Peyer's patch (tissue), 4 donors: ENCODE data around the gene RTP5. TPM values are rescaled to one million over a fixed set of nuclear protein-coding genes. Genes with fewer than 3 reads are reported as not detected.
A peak's percentile ranks its signal among the peaks of the same experiment; 100 is the strongest.

Experiments
- DNase-seq, 3 donors: peaks; one replicate each; pipeline ENCODE4 v3.0.0-alpha.2; 2017 to 2019
- H3K27ac ChIP-seq, 4 donors: fragments of 200-600 bp; sonication (generic); one replicate each; pipeline ENCODE4 v1.5.1; 2016 to 2019
- H3K27me3 ChIP-seq, 2 donors: fragments of 200-600 bp; sonication (generic); one replicate each; pipeline ENCODE4 v1.5.1; 2019
- H3K36me3 ChIP-seq, 3 donors: fragments of 200-600 bp; sonication (generic); one replicate each; pipeline ENCODE4 v1.5.1; 2016 to 2019
- H3K4me1 ChIP-seq, 4 donors: fragments of 200-600 bp; sonication (generic); one replicate each; pipeline ENCODE4 v1.5.1; 2016 to 2019
- H3K4me3 ChIP-seq, 4 donors: fragments of 200-600 bp; sonication (generic); 1 replicate in 3 of 4; 2 replicates in 1 of 4; pipeline ENCODE4 v1.5.1; 2016 to 2019; ENCODE audit warnings: mild to moderate bottlenecking in 1 of 4
- H3K9me3 ChIP-seq, 4 donors: fragments of 200-600 bp; sonication (generic); one replicate each; pipeline ENCODE4 v1.5.1; 2016 to 2019; ENCODE audit warnings: mild to moderate bottlenecking in 1 of 4
- POLR2A ChIP-seq, 2 donors: fragments of 450-650 bp; IDR thresholded peaks; one replicate each; pipeline ENCODE4 v1.5.1; 2017; ENCODE audit warnings: antibody characterized with exemption in 2 of 2, mild to moderate bottlenecking in 2 of 2, moderate library complexity in 2 of 2
- total RNA-seq, 4 donors: library from RNA; depleted of rRNA; stranded (reverse); fragments of >200 nt; gene quantifications; one replicate each; pipeline ENCODE4 v1.1.0, GENCODE V29; 2016
- TF ChIP-seq, protein P1 (sequence below), 6 experiments: fragments of 450-650 bp in 4 of 6; fragments of 200-600 bp in 2 of 6; sonication (generic) in 1 of 6; IDR thresholded peaks; one replicate each; pipeline ENCODE4 v1.5.1; 2017 to 2019; ENCODE audit warnings: antibody characterized with exemption in 6 of 6, mild to moderate bottlenecking in 3 of 6, moderate library complexity in 1 of 6

Gene RTP5
- total RNA-seq, 4 donors from 2014 or later, result 0.54 TPM; not detected in 3

DNA sequence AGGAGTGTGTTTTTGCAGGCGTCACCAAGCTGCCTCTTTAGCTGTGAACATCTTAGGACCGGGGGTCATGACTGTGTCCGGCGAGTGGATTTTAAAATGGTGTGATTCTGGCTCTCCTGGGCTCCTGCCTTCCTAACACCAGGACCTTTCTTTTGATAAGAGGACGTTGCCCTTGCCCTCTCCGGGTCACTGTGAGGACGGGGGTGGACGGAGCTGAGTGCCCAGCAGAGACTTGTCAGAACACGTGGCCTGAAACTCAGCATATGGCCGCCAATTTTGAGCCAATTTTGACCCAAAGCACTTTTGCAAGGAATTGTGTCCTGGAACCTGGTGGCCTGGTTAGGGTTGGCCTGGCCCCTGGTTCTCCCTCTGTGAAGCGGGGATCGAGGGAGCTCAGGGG lies 40.2 kb downstream of the RTP5 start:
- Histone ChIP-seq H3K27me3 (no peaks in the 10 kb centered on the region), H3K9me3 (no peaks in the 10 kb centered on the region), H3K4me3 (no peak overlapping the region), H3K4me1 (no peaks in the 10 kb centered on the region), H3K27ac (no peak overlapping the region), H3K36me3 (no peaks in the 10 kb centered on the region)
- no peak for TF ChIP-seq POLR2A (IDR thresholded peaks at IDR 0.05)
- TF ChIP-seq, protein P1, sequence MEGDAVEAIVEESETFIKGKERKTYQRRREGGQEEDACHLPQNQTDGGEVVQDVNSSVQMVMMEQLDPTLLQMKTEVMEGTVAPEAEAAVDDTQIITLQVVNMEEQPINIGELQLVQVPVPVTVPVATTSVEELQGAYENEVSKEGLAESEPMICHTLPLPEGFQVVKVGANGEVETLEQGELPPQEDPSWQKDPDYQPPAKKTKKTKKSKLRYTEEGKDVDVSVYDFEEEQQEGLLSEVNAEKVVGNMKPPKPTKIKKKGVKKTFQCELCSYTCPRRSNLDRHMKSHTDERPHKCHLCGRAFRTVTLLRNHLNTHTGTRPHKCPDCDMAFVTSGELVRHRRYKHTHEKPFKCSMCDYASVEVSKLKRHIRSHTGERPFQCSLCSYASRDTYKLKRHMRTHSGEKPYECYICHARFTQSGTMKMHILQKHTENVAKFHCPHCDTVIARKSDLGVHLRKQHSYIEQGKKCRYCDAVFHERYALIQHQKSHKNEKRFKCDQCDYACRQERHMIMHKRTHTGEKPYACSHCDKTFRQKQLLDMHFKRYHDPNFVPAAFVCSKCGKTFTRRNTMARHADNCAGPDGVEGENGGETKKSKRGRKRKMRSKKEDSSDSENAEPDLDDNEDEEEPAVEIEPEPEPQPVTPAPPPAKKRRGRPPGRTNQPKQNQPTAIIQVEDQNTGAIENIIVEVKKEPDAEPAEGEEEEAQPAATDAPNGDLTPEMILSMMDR (IDR thresholded peaks at IDR 0.05), result no peak
- peak in 2 of 3 donors; percentile 13 to 27 for DNase-seq

DNA sequence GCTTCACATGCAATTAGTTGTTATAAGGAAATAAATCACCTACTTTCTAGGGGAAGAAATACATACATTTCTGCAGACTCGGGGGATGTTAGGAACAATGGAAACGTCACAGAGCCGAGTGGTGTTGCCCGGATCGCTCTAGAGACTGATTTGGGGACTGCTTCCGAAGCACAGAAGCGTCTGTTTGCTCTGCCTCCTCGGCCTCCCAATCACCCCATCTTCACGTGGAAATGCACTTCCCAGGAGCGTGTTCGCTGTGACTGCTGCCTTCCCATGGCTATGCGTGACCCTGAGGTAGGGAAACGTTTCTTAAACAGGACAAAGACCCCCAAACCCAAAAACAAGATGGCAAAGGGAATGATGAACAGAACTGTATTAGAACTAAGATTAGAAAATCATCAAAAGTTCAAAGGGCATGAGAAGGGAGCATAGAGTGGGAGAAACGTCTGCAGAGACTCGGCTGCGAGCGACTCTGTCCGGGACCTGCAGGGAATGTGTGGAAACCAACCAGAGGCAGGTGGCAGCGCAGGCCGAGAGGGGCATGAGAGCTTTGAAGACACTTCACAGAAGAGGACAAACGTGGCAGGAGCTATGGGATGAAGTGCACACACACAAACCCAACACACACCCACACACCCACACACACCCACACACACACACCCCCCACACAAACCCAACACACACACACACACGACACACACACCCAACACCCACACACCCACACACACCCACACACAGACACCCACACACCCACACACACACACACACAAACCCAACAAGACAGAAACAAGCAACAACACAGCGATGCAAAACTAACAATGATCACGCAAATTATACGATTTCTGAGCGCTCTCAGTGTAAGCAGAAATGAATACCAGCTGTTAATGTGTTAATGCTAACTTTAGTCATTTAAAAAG lies 41.3 kb downstream of the RTP5 start:
- Histone ChIP-seq H3K36me3 (no peaks in the 10 kb centered on the region), H3K9me3 (no peaks in the 10 kb centered on the region), H3K27ac (no peak overlapping the region), H3K4me3 (no peak overlapping the region), H3K27me3 (no peaks in the 10 kb centered on the region), H3K4me1 (no peaks in the 10 kb centered on the region)
- TF ChIP-seq POLR2A (IDR thresholded peaks at IDR 0.05), result no peak
- TF ChIP-seq, protein P1 (IDR thresholded peaks at IDR 0.05), result no peak
- DNase-seq, result peak in 1 of 3 donors; percentile 3

DNA sequence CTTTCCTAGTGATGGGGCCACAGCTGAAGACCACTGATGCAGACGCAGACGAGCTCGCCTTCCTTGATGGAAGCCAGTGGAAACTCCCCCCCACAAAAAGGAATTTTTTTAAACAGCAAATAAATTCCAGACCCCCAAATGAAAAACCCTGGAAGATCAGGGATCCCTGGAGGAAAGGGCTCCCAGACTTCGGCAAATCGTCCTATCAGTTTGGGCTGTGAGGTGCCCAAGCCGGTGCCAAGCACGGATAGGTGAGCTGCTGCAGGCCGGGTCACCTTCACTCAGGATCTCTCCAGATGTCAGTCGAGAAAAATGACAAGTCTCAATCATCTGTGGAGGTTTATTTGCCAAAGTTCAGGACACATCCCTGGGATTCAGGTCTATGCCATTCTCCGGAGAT lies 42.0 kb downstream of the RTP5 start:
- H3K27me3 ChIP-seq, result no peaks in the 10 kb centered on the region
- TF ChIP-seq, protein P1 (IDR thresholded peaks at IDR 0.05), result no peak
- no peak for TF ChIP-seq POLR2A (IDR thresholded peaks at IDR 0.05)
- H3K4me1 ChIP-seq, result no peaks in the 10 kb centered on the region
- H3K4me3 ChIP-seq, result no peak overlapping the region
- no peaks in the 10 kb centered on the region for H3K36me3 ChIP-seq
- H3K27ac ChIP-seq, result no peak overlapping the region
- no peaks in the 10 kb centered on the region for H3K9me3 ChIP-seq
- DNase-seq, result no peak

DNA sequence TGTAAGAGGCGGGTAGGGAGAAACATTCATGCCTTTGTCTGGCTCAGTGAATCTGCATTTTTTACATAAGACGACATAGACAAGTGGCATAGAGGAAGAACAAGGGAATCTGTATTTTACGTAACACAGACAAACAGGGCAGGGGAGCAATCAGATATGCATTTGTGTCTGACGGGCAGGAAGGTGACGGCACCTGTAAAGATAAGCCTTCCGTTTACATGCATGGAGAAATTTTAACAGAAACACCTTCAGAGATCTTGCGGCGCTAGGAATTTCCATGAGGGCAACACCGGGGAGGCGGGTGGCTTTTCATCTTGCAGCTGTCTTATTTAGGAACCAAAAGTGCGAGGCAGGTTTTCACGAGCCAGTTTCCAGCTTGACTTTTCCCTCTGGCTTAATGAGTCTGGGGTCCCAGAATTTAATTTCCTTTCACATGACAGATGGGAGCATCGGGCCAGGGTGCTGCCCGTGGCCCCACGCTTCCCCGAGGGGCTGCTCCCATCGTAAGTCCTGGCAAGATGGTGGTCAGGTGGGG lies 42.6 kb downstream of the RTP5 start:
- H3K36me3 ChIP-seq, result no peaks in the 10 kb centered on the region
- H3K4me3 ChIP-seq, result no peak overlapping the region
- H3K4me1 ChIP-seq, result no peaks in the 10 kb centered on the region
- H3K27ac ChIP-seq, result no peak overlapping the region
- no peak for DNase-seq
- H3K27me3 ChIP-seq, result no peaks in the 10 kb centered on the region
- H3K9me3 ChIP-seq, result no peaks in the 10 kb centered on the region
- no peak for TF ChIP-seq POLR2A (IDR thresholded peaks at IDR 0.05)
- TF ChIP-seq, protein P1 (IDR thresholded peaks at IDR 0.05), result no peak

DNA sequence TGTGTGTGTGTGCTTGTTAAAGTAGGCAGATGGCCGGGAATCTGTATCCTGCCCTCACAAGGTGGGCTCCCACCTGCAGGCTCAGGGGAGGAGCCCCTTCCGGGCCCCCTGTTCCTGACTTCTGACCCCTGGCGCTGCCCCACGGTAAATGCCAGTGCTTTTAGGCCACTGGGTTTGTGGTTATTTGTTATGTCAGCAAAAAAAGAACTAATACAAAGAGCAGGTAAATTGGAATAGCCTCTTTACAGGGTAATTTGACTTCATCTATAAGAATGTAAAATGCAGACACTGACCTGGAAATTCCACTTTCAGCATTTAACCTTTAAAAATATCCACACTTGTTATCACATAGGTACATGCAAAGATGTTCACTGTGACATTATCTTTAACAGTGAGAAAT lies 44.2 kb downstream of the RTP5 start:
- DNase-seq, result no peak
- Histone ChIP-seq H3K27me3 (no peaks in the 10 kb centered on the region), H3K9me3 (no peaks in the 10 kb centered on the region), H3K4me1 (no peaks in the 10 kb centered on the region), H3K36me3 (no peaks in the 10 kb centered on the region), H3K27ac (no peak overlapping the region), H3K4me3 (no peak overlapping the region)
- no peak for TF ChIP-seq POLR2A (IDR thresholded peaks at IDR 0.05)
- TF ChIP-seq, protein P1 (IDR thresholded peaks at IDR 0.05), result no peak
